GM12891 (cell line): ENCODE measurements around the gene ADGRL3.

Experiments used
- POLR2A ChIP-seq: IDR thresholded peaks from 2 replicates; pipeline ENCODE4 v1.6.1; 2011; ENCODE audit warnings: low read depth, low read length, control low read depth
- POLR2AphosphoS5 ChIP-seq: IDR thresholded peaks from 2 replicates; pipeline ENCODE4 v1.6.1; 2011; ENCODE audit warnings: low read depth, low read length, control low read depth
- TAF1 ChIP-seq: IDR thresholded peaks from 2 replicates; pipeline ENCODE4 v1.6.1; 2011; ENCODE audit warnings: low read depth, low read length, control low read depth

GRCh38 chr4:62118558-62118957, 918.4 kb downstream of the ADGRL3 start:
- TF ChIP-seq TAF1 (no peak), POLR2A (no peak), POLR2AphosphoS5 (no peak)
